Fibroblast of skin of left quadriceps (primary cell): ENCODE results near the gene KRT3.
"Not testable (repeated sequence)": the region's sequence is repeated elsewhere in the genome, so short reads cannot be mapped to it uniquely, and the experiment has no call there.

Experiments used
- DNase-seq, 2 experiments: peaks; one replicate each; pipeline ENCODE4 v3.0.0-alpha.2; 2013; ENCODE audit warnings: low read depth in 2 of 2

Gene KRT3

DNA sequence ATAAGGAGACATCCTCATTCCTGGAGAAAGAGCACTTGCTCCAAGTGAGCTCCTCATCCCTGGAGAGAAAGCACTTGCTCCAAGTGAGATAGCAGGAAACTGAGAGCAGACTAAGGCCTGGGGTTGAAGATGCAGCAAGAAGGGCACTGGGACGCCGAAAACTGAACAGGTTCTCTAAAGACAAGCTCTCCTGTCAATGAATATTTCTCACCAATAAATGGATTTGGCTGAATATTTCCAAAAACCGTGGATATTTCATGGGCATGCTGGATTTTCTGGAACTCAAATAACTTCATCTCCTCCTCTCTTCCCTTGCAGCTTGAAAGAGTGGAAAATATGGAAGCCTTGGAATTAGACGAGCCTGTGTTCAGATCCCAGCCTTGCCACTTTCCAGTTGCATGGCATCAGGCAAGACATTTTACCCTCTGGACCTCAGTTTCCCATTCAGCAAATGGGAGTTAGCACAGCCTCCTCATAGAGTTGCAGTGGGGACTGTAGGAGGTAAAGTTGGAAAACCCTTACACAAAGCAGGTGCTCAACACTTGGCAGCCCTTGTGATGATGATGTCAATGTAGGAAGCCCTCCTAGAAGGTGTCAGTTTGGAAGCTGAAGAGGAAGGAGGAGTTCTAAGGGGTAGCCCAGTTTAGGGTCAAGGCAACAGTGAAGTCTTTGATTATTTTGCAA lies 14.4 kb downstream of the KRT3 start:
- no peak for DNase-seq

DNA sequence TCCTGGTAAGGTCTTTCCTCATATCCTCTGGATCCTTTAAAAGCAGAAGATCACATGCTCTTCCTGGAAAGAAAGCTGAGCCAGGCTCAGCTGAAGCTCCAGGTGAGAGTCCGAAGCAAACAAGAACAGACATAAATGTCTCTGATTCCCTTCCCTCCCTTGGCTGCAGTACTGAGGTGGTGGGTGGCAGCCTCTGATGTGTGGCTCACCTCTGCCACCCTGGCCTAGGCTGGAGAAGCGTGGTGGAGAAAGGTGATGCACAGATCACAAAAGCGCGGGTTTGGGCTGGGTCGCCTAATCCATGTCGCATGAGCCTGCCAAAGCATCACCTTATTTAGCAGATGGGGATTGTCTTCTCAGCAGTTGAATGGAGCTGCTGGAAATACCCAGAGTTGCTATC lies 16.0 kb downstream of the KRT3 start:
- DNase-seq = no peak

DNA sequence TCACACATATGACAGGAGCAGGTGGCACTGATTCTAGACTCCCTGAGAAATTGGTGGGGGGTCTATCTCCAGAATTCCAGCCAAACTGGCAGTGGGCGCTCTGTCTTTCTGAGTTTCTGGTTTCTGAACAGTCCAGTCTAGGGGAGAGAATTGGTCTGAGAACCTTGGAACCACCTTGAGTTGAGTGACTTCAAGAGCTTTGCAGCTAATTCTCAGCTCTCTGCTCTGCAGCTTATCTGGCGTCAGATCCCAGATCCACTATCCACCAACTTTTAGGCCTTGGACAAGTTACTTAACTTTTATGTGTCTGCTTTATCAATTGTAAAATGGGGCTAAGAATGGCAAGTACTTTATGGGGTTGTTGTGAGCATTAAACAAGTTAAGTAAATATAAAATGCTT lies 17.1 kb downstream of the KRT3 start:
- DNase-seq = no peak

- DNase-seq = no peak
Measured at GRCh38 chr12:52777566-52777965, 18.4 kb downstream of the KRT3 start.

- no peak for DNase-seq
Measured at GRCh38 chr12:52776913-52777395, 19.0 kb downstream of the KRT3 start, which contains the start of gene KRT76. Gene KRT76, minus strand, starts transcription at chr12:52777345. Its CDS starts 54 bp downstream, at chr12:52777291.

DNA sequence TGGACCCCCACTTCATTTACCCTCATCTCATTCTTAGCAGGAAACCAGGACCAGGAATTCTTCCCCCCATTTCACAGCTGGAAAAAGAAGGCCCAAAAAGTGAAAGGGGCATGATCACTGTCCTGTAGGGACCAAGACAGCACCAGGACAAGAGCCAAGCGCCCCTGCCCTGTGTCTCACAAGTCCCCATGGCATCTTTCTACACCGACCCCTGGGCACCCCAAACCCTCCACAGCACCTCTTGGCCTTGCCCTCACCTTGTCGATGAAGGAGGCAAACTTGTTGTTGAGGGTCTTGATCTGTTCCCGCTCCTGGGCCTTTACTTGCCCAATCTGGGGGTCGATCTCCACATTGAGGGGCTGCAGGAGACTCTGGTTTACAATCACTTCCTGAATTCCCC lies 19.5 kb downstream of the KRT3 start:
- DNase-seq = no peak

DNA sequence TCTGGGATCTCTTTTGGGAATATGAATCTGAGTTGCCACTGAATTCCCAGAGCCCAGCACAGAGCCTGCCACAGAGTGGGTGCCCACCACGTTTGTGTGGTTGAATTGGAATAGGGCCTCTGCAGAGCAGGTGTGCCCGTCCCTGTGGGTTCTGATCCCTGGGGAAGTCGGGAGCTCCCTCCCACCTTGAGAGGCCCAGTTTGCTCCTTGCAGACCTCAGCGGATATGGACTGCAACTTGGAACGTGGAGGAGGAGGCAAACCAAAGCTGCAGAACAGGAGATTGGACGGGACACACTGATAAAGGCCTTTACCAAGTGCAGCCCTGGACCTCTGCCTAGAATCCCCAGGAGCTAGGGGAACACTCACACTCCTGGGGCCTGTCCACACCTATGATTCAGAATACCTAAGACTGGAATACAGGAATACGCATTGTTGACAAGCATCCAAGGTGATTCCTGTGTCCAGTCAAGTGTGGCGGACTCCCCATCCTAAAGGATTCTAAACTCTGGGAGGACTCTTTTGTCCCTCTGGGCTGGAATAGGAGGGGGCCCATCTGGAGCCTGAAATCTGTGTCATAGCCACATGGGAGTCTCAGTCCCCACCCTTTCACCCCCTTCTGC lies 21.2 kb downstream of the KRT3 start:
- DNase-seq = no peak

GRCh38 chr12:52772772-52773171 lies 23.1 kb downstream of the KRT3 start:
- no peak for DNase-seq

GRCh38 chr12:52772188-52772587 lies 23.7 kb downstream of the KRT3 start:
- DNase-seq = no peak

DNA sequence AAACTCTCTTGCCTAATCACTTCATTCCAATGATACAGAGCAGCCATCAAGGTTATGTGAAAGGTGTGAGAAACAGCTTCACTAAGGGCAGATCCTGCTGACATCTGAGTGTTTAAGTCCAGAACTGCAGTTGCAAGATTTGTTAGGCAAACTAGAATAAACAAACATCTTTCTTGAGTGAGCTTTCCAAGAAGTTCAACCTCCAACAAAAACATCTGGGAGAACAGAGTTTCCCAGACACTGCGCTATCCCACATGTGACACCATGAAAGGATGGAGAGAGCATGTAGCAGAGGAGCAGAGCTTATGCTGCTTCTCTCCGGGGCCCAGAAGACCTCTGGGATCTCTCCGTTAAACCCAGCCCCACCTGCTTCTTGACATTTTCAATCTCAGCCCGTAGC lies 24.4 kb downstream of the KRT3 start:
- no peak for DNase-seq

DNA sequence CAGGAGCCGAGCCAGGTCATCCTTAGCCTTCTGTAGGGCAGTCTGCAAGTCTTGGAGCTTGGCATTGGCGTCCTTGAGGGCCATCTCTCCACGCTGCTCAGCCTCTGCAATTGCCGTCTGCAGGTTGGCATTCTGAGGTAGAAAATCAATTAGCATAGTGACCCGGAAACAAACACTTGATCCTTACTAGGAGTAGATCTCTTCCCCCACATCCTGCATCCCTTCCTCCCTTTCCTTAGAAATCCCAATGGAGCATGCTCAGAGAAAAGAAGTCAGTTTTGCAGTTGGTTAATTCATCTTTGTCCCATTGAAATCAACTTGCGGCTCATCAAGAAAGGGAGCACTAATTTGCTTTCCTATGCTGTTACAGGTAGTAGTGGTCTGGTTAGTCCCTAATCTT lies 24.8 kb downstream of the KRT3 start:
- no peak for DNase-seq

DNA sequence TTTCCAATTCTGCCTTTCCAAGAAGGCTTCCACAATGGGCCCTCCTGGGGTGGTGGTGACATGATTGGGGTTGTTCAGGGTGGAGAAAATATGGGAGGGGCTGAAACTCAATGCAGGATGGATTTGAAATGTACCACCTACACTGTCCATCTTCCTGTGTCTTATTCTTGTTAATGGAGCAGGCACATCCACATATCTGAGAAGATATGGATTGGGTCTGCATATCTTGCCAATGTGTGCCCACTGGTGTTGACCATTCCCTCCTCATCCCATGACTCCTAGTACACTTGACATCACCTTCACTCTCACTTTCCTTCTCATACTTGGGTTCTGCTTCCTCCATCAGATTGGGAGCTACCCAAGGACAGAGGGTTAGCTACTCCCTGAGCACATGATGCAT lies 26.0 kb downstream of the KRT3 start:
- DNase-seq = no peak

GRCh38 chr12:52769354-52769753 lies 26.6 kb downstream of the KRT3 start:
- no peak for DNase-seq

DNA sequence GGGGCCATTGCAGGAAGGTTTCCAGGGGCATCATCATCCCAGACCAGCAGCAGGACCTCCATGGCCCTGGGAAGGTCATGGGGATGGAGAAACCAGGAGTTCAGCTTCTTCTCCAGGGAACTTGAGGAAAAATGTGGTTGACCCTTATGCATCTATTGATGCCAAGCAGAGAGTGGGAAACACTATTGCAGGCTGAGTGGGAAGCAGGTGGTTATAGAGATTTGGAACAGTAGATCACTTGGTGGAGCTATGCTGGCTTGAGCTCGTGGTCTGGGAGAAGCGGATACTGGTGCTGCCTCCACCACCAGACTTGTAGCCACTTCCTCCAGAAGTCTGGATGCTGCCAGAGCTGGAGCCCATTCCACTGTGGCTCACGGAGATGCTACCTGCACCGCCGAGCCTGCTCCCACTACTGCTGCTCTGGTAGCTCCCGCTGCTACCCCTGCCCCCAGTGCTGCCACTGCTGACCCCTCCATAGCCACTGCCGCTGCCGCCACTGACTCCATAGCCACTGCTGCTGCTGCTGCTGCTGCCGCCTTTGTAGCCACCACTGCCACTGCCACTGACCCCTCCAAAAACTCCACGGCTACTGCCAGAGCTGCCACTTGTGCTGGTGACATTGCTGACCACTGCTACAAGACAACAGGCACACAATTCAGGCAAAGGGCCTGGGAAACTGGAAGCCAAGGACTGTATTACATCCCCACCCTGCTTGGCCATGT lies 27.3 kb downstream of the KRT3 start:
- DNase-seq = no peak

GRCh38 chr12:52767427-52767826 lies 28.5 kb downstream of the KRT3 start:
- DNase-seq = no peak

GRCh38 chr12:52767020-52767379 lies 28.9 kb downstream of the KRT3 start:
- no peak for DNase-seq

- no peak for DNase-seq
Measured at GRCh38 chr12:52766351-52767019, 29.4 kb downstream of the KRT3 start.

GRCh38 chr12:52765702-52766101 lies 30.2 kb downstream of the KRT3 start:
- DNase-seq = no peak

GRCh38 chr12:52763991-52764390 lies 31.9 kb downstream of the KRT3 start:
- DNase-seq = no peak

- no peak for DNase-seq
Measured at GRCh38 chr12:52763036-52763659, 32.8 kb downstream of the KRT3 start.

GRCh38 chr12:52761802-52762201 lies 34.1 kb downstream of the KRT3 start:
- no peak for DNase-seq

DNA sequence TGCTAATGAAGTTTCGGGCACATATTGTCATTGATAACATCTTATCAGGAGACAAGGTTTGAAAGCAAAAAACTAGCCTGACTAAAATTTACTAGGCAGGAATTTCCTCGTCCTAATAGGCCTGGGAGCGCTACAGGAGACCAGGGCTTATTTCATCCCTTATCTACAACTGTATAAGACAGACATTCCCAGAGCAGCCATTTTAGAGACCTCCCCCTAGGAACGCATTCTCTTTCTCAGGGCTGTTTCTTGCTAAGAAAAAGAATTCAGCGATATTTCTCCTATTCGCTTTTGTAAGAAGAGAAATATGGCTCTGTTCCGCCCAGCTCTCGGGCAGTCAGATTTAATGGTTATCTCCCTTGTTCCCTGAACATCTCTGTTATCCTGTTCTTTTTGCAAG lies 34.7 kb downstream of the KRT3 start:
- not testable (repeated sequence) for DNase-seq
